ENCODE measurements around the gene MSN.
"Not testable (repeated sequence)": the region's sequence is repeated elsewhere in the genome, so short reads cannot be mapped to it uniquely, and the experiment has no call there.

MSN gene

GRCh38 chrX:65667503-65668376, at the start of gene MSN:
MSN (plus strand) TSS chrX:65667654; CDS start chrX:65667842, 188 bp downstream.
- peak; percentile 66 for DNase-seq (ENCODE audit: low read depth)

- DNase-seq (ENCODE audit: low read depth): not testable (repeated sequence)
Measured at GRCh38 chrX:65620096-65620705, 47.3 kb upstream of the MSN start.

- DNase-seq (ENCODE audit: low read depth): no peak
Measured at GRCh38 chrX:65630771-65631170, 36.7 kb upstream of the MSN start.

GRCh38 chrX:65633826-65634225, 33.6 kb upstream of the MSN start:
- DNase-seq (ENCODE audit: low read depth): no peak

- DNase-seq (ENCODE audit: low read depth): no peak
Measured at GRCh38 chrX:65634732-65635131, 32.7 kb upstream of the MSN start.

- no peak for DNase-seq (ENCODE audit: low read depth)
Measured at GRCh38 chrX:65635378-65635777, 32.1 kb upstream of the MSN start.

GRCh38 chrX:65635822-65636221, 31.6 kb upstream of the MSN start:
- no peak for DNase-seq (ENCODE audit: low read depth)

- not testable (repeated sequence) for DNase-seq (ENCODE audit: low read depth)
Measured at GRCh38 chrX:65636261-65636660, 31.2 kb upstream of the MSN start.

- no peak for DNase-seq (ENCODE audit: low read depth)
Measured at GRCh38 chrX:65637335-65637734, 30.1 kb upstream of the MSN start.

GRCh38 chrX:65642914-65643491, 24.5 kb upstream of the MSN start:
- DNase-seq (ENCODE audit: low read depth): no peak

GRCh38 chrX:65643531-65644052, 23.9 kb upstream of the MSN start:
- no peak for DNase-seq (ENCODE audit: low read depth)

- DNase-seq (ENCODE audit: low read depth): no peak
Measured at GRCh38 chrX:65644621-65645289, 22.7 kb upstream of the MSN start.

- no peak for DNase-seq (ENCODE audit: low read depth)
Measured at GRCh38 chrX:65647801-65648200, 19.7 kb upstream of the MSN start.

- no peak for DNase-seq (ENCODE audit: low read depth)
Measured at GRCh38 chrX:65652098-65652497, 15.4 kb upstream of the MSN start.

- not testable (repeated sequence) for DNase-seq (ENCODE audit: low read depth)
Measured at GRCh38 chrX:65657009-65657441, 10.4 kb upstream of the MSN start.

GRCh38 chrX:65657659-65658058, 9.8 kb upstream of the MSN start:
- no peak for DNase-seq (ENCODE audit: low read depth)

- DNase-seq (ENCODE audit: low read depth): no peak
Measured at GRCh38 chrX:65658229-65658628, 9.2 kb upstream of the MSN start.

GRCh38 chrX:65667157-65667502, 324 bp upstream of the MSN start:
- no peak for DNase-seq (ENCODE audit: low read depth)

- DNase-seq (ENCODE audit: low read depth): no peak
Measured at GRCh38 chrX:65668377-65669310, 1.2 kb downstream of the MSN start.

- DNase-seq (ENCODE audit: low read depth): no peak
Measured at GRCh38 chrX:65671286-65671685, 3.8 kb downstream of the MSN start.

- no peak for DNase-seq (ENCODE audit: low read depth)
Measured at GRCh38 chrX:65671966-65672365, 4.5 kb downstream of the MSN start.

All from stimulated activated CD8-positive, alpha-beta memory T cell treated with anti-CD3 and anti-CD28 coated beads, Interleukin-12 subunit alpha, Interleukin-12 subunit beta, amount 100 ng/mL, for 4 hours (primary cell).